Activated CD4-positive, alpha-beta T cell treated with anti-CD3 and anti-CD28 coated beads, Interleukin-2, amount 50 U/mL, for 24 hours (primary cell): ENCODE data around the gene GJC1.

ENCODE experiments used
- DNase-seq, 2 donors: peaks; one replicate each; pipeline ENCODE4 v3.0.0-alpha.2; 2020; ENCODE audit warnings: low read depth in 1 of 2, low spot score in 1 of 2

Gene GJC1

DNA sequence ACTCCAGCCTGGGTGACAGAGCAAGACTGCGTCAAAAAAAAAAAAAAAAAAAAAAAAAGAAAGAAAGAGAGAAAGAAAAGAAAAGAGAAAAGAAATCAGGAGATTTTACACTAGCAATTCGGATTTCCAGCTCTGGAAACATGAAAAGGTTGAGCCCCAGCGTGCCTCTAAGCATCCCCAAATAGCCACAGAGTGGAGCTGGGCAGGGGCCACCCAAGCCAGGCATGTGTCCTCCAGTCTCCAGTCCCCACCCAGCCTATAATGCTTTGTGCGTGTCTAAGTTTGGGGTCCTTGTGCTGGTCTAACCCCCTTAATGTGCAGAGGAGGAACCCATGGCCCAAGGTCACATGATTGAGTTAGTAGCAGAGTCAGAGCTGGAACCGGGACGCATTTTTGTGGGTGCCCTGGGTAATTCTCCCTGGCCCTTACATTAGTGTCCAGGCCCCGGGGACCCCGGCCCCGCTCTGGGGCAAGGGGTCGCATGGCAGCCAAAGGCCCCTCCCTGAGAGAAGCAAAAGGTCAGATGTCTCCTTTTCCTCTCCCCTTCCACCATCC lies 51.4 kb downstream of the GJC1 start:
- no peak for DNase-seq

DNA sequence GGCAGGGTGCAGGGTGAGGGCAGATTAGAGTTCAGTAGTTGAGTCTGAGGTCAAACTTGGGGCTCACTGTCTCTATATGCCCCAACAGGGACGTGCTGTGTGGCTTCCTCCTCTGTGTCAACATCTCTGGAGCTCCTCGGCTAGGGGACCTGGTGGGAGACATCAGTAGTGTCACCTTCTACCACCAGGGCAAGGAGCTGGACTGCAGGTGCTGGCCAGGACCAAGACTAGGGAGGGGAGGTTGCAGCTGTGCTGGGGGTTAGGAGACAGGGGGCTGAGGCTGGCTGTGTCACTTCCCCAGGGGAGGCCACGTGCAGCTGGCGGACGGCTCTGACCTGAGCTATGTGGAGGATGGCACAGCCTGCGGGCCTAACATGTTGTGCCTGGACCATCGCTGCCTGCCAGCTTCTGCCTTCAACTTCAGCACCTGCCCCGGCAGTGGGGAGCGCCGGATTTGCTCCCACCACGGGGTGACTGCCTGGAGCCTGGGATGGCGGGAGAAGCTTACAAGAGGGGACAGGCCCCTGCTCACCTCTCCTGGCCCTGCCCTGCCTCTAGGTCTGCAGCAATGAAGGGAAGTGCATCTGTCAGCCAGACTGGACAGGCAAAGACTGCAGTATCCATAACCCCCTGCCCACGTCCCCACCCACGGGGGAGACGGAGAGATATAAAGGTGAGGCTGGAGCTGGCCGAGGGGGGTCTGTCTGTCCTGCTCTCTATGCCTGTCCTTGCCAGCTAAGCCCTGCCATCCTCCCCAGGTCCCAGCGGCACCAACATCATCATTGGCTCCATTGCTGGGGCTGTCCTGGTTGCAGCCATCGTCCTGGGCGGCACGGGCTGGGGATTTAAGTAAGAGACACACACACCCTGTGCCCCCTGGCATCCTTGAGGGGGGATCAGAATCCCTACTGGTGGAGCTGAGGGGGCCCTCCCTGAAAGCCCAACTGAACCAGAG lies 52.4 kb downstream of the GJC1 start:
- no peak for DNase-seq

DNA sequence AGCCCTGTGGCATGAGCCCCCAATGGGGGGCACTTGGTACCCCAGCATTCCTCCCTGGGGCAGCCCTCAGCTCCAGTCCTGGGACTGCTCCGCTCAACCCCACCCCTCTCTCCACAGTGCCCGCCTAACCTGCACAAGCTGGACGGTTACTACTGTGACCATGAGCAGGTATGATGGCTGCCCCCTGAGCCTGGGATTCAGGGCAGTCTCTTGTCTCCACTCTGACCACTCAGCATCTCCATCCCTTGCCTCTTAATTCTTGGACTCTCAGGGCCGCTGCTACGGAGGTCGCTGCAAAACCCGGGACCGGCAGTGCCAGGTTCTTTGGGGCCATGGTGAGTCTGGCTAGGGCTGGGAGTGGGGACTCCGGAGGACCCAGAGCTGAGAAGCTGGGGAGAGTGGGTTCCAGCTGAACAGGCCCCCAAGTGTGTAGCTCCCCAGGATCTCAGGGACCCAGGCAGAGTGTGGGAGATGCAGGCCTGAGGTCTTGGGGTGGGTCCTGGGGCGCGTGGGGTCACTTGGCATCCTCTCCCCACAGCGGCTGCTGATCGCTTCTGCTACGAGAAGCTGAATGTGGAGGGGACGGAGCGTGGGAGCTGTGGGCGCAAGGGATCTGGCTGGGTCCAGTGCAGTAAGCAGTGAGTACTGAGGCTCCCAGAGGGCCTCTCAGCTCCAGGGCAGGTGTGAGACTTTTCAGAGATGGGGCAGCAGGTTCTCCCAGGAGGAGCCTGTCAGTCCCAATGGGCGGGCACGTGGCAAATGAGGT lies 53.3 kb downstream of the GJC1 start:
- DNase-seq: no peak

DNA sequence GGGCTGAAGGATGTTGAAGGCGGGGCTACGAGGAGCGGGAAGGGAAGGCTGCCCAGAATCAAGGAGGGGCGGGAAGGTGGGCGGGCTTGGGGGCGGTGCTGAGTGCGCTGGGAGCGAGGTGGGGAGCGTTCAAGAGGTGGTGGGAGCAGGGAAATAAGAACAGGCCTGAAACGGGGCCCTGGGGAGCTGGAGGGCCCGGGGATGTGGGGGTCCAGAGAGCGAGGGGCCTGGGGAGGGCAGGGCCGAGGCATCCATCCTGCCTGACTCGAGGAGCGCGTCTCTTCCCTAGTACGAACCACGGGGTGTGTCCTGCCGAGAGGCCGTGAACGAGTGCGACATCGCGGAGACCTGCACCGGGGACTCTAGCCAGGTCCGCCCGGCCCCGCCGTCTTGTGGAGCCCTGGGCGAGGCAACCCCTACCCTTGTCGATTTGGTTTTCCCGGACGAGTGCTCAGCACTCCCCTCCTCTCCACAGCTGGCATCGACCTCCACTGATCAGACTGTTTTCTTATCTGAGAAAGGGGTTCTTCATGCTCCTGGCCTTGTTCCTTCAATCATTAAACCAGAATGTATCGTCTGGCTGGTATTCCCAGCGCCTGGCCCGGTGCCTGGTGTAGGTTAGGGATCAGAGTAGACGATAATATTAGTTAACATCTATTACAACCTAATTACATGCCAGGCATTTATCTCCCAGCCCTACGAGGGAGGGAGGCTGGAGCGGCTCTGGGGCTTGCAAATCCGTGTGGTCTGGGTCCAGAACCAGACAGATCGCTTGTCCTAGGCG lies 54.1 kb downstream of the GJC1 start:
- DNase-seq: no peak

DNA sequence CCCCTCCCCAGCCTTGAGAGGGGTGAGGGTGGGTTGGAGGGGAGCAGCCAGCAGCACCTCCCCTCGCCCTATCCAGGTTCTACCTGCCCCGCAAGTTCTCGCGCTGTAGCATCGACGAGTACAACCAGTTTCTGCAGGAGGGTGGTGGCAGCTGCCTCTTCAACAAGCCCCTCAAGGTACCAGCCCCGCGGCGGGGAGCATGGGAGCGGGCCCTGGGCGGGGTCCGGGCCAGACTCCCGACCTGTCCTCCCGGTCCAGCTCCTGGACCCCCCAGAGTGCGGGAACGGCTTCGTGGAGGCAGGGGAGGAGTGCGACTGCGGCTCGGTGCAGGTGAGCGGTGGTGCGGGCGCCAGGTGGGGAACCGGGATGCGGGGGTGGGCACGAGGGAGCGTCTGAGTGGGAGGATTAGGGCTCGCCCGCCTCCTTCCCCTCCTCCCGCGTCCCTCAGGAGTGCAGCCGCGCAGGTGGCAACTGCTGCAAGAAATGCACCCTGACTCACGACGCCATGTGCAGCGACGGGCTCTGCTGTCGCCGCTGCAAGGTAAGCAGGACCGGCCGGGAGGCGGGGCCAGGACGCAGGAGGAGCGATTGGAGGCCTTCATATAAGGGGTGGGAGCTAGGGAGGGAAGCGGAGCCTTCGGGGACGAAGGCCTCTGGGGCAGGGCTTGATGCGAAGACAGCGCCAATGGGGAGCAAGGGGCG lies 54.8 kb downstream of the GJC1 start:
- peak; percentile 91 to 97 for DNase-seq

DNA sequence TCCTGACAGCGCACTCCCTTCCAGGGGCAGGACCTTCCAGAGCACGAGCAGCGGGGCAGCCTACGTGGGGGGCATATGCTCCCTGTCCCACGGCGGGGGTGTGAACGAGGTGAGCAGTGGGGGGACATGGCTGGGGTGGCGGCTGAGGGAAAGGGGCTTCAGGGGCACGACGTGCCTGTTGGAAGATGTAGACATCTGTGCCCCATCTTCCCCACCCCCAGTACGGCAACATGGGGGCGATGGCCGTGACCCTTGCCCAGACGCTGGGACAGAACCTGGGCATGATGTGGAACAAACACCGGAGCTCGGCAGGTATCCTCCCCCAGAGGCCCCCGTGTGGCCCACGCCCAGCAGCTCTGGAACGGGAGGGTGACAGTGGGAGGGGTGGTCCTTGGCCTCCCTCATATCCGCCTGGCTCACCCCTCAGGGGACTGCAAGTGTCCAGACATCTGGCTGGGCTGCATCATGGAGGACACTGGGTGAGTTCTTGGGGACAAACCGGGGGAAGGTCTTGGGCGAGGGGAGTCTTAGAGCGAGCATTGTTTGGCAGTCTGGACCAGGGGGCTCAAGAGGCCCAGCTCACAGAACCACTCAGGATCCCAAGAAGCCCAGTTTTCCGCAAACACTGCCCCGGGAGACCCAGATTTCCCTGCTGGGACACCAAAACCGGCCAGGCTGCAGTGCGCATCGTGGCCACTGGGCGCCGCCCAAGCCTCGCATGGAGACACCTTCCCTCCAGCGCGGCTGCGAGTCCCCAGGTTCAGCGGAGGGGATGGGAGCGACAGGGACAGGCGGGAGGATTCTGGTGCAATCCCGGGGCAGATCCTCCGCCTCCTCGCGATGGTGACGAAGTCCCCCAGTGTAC lies 55.6 kb downstream of the GJC1 start:
- peak; percentile 80 to 82 for DNase-seq

DNA sequence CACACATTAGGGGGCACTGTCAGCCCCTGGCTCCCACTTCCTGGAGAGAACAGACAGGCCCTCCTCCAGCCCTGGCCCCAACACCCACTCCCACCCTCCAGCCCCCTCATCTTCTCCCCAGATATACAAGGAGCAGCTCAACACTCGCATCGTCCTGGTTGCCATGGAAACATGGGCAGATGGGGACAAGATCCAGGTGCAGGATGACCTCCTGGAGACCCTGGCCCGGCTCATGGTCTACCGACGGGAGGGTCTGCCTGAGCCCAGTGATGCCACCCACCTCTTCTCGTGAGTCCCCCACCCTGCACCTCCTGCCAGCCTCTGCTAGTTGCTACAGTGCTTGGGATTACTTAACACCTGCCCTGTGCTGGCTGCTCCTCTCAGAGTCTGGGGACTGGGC lies 56.9 kb downstream of the GJC1 start:
- no peak for DNase-seq

DNA sequence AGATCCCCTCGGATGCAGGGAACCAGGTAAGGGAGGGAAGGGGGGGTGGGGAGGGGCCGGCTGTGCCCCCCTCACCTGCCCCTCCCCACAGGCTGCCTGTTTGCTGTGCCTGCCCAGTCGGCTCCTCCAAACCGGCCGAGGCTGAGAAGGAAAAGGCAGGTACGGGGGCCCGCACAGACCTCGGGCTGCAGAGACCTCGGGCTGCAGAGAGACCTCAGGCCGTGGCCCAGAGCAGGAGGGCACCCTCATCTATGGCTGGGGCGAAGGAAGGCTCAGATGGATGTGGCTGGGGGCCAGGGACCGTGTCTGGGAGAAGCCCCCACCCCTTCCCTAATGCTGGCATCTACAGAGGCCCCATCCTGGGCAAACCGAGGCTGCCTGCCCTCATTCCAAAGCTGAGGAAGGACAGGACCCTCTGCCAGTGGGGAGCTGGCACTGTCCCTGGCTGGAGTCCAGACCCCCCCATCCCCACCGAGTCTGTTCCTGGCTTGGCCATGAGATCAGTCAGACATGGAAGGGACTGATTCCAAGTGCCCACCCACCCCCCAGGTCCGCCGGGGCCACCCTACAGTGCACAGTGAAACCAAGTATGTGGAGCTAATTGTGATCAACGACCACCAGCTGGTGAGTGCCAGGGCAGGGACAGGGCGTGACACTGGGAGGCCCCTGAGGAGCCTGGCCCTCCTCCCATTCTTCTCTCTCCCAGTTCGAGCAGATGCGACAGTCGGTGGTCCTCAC lies 57.6 kb downstream of the GJC1 start:
- DNase-seq: no peak

DNA sequence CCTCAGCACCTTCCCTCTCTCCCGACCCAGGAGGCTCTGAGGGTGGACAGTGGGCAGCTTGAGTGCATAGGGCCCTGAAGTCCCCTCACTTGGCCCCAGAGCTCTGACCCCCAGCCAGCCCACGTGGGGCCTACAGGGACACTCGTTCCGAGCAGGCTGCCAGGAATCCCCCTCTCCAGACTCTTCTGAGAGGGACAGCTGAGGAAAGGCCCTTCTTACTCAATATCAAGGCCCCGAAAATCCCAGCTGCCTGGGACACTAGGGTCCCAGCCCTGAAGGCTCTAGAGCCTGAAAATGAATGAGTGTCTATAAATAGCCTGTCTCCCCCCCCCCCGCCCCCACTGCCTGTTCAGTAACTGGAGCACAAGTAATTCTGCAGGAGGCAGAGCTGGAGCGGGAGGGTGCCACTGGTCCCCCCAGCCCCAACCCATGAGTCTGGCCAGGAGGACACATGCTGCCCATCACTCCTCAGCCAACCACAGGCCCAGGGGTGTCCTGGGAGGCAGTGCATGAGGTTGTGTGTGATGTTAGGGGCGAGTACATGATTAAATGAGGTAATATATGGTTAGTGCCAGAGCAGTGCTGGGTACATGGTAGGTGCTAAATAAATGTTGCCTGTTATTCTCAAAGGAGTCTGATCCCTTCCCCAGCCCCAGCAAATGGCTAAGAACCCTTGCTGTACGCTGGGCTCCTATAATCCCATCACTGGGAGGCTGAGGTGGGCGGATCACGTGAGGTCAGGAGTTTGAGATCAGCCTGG lies 59.7 kb downstream of the GJC1 start:
- DNase-seq: no peak

DNA sequence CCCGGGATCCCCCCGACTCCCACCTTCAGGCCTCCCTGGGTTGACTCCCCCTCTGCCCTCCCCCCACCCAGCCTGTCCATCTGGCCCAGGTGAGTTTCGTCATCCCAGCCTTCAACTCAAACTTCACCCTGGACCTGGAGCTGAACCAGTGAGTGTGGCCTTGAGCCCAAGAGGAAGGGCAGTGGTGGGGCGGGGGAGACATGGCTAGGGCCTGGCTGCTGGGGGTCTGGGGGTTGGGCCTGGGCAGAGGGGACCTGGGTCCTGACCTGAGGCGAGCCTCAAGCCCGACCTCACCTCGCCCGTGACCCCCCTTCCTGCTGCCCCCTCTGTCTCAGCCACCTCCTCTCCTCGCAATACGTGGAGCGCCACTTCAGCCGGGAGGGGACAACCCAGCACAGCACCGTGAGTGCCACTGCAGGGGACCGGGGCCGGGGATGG lies 60.4 kb downstream of the GJC1 start:
- DNase-seq: no peak

DNA sequence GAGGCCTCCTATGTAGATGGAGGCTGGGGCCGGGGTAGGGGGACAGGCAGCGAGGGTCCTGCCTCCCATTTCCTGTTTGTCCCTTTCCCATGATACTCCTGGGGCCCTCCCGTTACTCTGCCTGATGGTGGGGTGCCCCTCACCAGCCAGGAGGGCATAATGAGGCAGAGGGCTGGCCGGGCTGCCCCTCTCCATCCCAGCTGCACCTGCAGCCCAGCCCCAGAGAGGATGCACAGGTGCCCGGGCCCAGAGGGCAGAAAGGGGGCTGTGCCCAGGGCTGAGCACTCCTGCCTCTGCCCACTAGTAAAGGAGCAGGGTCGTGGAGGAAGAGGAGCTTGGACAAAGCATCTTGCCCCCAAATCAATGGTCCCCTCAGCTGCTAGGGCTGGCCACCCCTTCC lies 60.9 kb downstream of the GJC1 start:
- DNase-seq: no peak

DNA sequence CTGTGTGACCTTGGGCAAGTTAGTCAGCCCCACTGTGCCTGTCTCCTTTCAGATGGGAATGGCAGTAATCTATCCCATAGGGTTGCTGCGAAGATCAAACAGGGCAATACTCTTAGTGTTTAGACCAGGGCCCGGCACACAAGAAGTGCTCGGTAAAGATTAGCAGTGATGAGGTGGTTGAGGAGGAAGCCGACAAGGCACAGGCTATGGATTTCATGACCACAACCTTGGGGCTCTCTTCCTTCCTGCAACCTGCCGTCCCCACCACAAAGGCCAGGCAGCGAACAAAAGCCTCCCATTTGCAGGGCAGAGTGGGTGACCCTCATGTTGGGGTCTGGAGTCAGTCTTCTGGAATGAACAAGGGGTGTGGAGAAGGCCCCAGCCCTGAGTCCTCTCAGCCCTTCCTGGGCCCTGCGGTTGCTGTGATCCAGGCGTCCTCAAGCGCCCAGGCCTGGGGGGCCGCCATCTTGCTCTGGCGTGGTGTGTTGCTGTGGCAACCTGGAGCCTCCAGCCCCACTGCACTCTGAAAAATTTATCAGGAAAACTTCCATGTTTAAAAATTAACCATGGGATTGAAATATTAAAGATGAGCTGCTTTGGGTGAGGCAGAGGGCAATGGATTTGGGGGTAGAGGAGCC lies 61.5 kb downstream of the GJC1 start:
- DNase-seq: no peak

DNA sequence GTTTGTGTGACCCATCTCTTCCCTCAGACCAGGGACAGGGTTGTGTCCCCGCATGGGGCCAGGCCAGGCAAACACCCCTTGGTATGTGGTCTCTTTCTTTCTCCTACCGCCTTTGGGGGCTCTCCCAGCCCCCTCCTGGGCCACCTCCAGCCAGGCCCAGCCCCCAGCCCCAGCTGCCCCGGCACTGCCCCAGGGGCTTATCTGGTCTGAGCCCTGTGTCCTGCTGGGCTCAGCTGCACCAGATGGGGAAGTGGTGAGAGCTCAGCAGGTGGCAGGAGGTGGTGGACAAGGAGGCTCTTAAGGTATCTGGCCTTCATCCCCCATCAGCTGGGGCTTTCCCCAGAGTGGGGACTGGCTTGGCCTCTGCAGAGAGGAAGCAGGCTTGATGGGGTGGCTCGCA lies 62.6 kb downstream of the GJC1 start:
- DNase-seq: no peak

DNA sequence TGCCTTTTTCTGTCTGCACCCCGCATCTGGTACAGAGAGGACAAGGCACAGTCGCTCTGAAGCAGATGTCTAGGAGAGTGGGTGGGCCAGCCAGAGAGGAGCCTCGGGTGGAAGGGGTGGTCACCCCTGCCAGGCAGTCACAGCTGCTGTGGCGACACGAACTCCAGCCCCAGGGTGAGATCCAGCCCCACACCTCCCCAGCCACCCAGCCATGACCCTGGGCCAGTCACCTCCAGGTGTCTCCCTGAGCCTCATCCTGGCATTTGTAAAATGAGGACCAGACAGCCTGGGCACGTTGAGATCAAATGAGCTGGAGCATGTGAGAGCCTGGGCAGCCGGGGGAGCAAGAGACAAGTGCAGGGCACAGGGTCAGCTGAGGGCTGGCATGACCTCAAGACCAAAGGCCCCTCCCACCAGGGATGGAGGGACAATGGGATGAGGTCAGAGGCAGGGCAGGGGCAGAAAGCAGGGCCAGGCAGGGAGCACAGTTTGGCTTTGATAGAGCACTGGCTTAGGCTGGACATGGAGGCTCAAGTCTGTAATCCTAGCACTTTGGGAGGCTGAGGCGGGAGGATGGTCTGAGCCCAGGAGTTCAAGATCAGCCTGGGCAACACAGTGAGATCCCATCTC lies 63.6 kb downstream of the GJC1 start:
- no peak for DNase-seq

DNA sequence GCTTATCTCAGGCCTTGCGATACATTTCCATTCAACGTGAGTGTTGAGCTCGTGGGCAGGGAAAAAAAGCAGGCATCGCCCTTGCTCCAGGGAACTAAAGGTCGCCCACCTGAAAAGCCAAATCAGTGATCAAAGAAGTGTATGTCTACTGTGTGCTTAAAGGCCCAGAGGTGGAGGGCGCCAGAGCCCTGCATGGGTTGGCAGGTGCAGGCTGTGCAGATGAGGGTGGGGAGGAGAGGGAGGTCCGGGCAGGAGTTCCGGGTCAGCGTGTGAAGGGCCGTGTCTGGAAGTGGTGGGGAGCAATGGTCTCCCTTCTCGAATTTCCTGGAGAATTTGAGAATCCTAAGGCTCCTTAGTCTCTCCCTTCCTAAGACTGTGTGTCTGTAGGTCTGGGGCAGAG lies 64.1 kb downstream of the GJC1 start:
- no peak for DNase-seq

DNA sequence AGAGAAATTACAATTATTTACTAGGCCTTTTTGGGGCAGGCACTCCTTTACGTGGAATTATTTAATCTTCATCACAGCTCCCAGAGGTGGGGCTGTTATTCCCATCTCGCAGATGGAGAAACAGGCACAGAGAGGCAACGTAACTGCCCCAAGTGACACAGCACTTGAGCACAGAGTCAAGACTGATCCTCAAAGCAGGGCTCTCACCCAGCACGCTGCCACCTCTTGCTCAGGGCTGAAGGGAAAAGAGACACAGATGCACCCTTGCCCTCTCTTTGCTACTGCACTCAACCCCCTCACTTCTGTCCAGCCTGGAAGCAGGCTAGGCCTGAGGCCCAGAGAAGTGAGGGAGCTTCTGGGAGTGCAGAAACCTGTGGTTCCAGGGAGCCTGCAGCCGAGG lies 66.9 kb downstream of the GJC1 start:
- DNase-seq: no peak
